HG03469 (cell line): Measurements from ENCODE around the gene MIPEP.

Experiments
- ATAC-seq: cut with Tn5 transposase; IDR thresholded peaks from one replicate; pipeline ENCODE4 v1.9.1; 2021; ENCODE audit warnings: mild to moderate bottlenecking, moderate library complexity, moderate number of reproducible peaks; ENCODE audit not compliant: unreplicated experiment

MIPEP gene

GRCh38 chr13:23688336-23688735 lies 200.9 kb downstream of the MIPEP start:
- no peak for ATAC-seq

GRCh38 chr13:23687614-23688013 lies 201.6 kb downstream of the MIPEP start:
- ATAC-seq, result no peak

GRCh38 chr13:23686948-23687347 lies 202.3 kb downstream of the MIPEP start:
- ATAC-seq, result no peak

GRCh38 chr13:23685416-23685815 lies 203.8 kb downstream of the MIPEP start:
- ATAC-seq, result no peak

DNA sequence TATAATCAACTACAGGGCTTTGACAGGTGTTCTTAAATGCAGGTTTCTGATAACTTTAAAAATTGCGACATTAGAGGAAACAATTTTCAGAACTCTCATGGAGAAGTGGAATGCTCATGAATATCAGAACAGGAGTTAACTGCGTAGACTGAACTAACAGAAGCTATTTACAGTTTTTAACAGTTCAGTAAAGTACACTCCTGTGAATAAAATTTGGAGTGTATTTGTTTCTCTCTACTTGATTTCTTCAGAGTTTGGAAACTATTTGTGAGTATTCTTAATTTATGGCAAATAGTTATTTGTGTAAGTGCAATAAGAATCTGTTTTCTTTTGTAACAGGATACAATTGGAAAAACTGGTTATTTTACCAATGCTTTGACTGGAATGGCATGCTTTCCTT lies 204.6 kb downstream of the MIPEP start:
- ATAC-seq, result no peak

DNA sequence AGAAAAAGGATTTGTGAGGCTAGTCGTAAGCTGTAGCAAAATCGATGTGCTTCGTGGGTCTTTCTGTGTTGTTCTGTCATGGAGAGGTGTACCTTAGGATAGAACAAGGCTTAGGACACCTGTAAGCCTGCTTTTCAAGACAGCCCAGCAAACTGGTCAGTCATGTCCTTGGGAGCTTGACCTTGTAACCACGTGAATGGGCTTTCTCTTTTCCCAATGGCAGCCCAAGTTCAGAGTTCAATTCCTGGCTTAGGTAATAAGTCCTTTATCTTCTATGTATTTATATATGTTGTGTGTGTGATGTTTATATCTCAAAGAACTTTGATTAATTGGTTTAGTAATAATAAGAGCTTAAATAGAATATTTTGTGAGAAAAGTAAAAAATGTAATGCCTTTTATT lies 206.1 kb downstream of the MIPEP start:
- no peak for ATAC-seq

DNA sequence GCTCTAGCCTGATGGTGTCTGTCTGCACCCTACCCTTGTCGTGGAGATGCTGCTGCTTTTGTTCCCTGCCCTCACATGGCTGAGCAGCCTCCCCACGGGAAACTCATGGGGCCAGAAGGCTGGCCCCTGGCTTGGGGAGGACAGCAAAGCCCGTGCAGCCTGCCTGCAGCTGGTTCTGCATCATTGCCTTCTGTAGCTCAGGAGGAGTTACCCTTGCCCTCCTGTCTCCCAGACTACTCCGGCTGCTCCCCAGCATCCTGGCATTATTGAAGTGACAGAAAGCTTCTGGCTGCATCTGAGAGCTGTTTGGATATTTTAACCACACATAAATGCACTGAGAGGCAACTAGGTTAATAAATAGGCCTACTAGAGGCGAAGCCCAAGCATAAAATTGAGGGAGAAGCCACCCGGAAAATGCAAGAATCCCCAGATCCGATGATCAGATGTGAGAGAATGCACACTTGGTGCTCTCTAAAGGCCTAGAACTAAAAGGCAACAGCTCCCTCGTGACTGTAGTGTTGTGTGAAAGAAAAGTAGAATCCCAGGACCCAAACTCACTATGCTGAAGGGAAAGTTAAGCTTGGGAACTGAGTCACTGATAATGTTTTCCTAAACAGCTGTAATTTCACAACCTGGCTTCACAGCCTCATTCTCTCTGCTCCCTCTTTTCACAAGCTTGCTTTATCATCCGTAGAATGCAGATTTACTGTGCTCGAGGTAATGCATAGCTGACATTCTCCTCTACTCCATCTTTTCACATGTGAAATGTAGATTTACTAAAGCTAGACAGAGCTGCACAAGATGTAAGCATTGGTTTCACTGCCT lies 208.1 kb downstream of the MIPEP start:
- no peak for ATAC-seq
